ENCODE measurements around the gene VAT1. TPM values are rescaled to one million over a fixed set of nuclear protein-coding genes. Genes with fewer than 3 reads are reported as not detected.

Gene VAT1
- total RNA-seq, 1 donor from 2014 or later, result 267 TPM

- Histone ChIP-seq H3K27me3 (no peaks in the 10 kb centered on the region), H3K36me3 (no peaks in the 10 kb centered on the region), H3K9me3 (no peaks in the 10 kb centered on the region), H3K27ac (no peak overlapping the region), H3K4me1 (peaks cover 16% of the 10 kb centered on the region), H3K4me3 (no peak overlapping the region)
- intact Hi-C loops (cut with DNase I), result no loop called here
- no peak for TF ChIP-seq CTCF (IDR thresholded peaks at IDR 0.05)
- ATAC-seq, result no peak
- no peak for DNase-seq
These were observed 3.8 kb upstream of the VAT1 start for GRCh38 chr17:43025766-43026537.

GRCh38 chr17:43025290-43025657 is 3.1 kb upstream of the VAT1 start:
- intact Hi-C loops (cut with DNase I), result no loop called here
- DNase-seq (no peak), ATAC-seq (no peak)
- H3K27ac ChIP-seq, result no peak overlapping the region
- H3K4me1 ChIP-seq, result peaks cover 20% of the 10 kb centered on the region
- peak overlapping the region; percentile 63 for H3K4me3 ChIP-seq
- no peaks in the 10 kb centered on the region for H3K36me3 ChIP-seq
- no peaks in the 10 kb centered on the region for H3K27me3 ChIP-seq
- H3K9me3 ChIP-seq, result no peaks in the 10 kb centered on the region
- TF ChIP-seq CTCF (IDR thresholded peaks at IDR 0.05), result no peak

- TF ChIP-seq CTCF (IDR thresholded peaks at IDR 0.05), result peak; percentile 73
- peak within 1 kb of the TSS; percentile 63 for H3K4me3 ChIP-seq
- no peaks in the 10 kb centered on the region for H3K27me3 ChIP-seq
- H3K36me3 ChIP-seq, result no peaks in the 10 kb centered on the region
- intact Hi-C loops (cut with DNase I), result no loop called here
- ATAC-seq, result peak; percentile 78
- DNase-seq, result peak; percentile 91
- peaks cover 23% of the 10 kb centered on the region for H3K4me1 ChIP-seq
- H3K9me3 ChIP-seq, result no peaks in the 10 kb centered on the region
- H3K27ac ChIP-seq, result peak within 1 kb of the TSS; percentile 67
These were observed 2.5 kb upstream of the VAT1 start, which contains the start of gene RND2 for GRCh38 chr17:43024407-43025289. Gene RND2 (plus strand): TSS chr17:43025231. CDS start chr17:43025348, 117 bp downstream.

GRCh38 chr17:43020789-43021740 is 1.1 kb downstream of the VAT1 start:
- peaks cover 22% of the 10 kb centered on the region for H3K36me3 ChIP-seq
- peaks cover 41% of the 10 kb centered on the region for H3K4me1 ChIP-seq
- H3K27ac ChIP-seq, result peak overlapping the region; percentile 88
- intact Hi-C loops (cut with DNase I), result no loop called here
- H3K9me3 ChIP-seq, result no peaks in the 10 kb centered on the region
- peak; percentile 91 for DNase-seq
- peak overlapping the region; percentile 100 for H3K4me3 ChIP-seq
- peak; percentile 65 for ATAC-seq
- TF ChIP-seq CTCF (IDR thresholded peaks at IDR 0.05), result no peak
- H3K27me3 ChIP-seq, result no peaks in the 10 kb centered on the region

- Histone ChIP-seq H3K4me1 (peaks cover 46% of the 10 kb centered on the region), H3K27ac (peak overlapping the region; percentile 88), H3K36me3 (peaks cover 31% of the 10 kb centered on the region), H3K4me3 (peak overlapping the region; percentile 100), H3K9me3 (no peaks in the 10 kb centered on the region), H3K27me3 (no peaks in the 10 kb centered on the region)
- TF ChIP-seq CTCF (IDR thresholded peaks at IDR 0.05), result no peak
- intact Hi-C loops (cut with DNase I), result no loop called here
- DNase-seq, result no peak
- ATAC-seq, result peak; percentile 0
These were observed 2.1 kb downstream of the VAT1 start for GRCh38 chr17:43020030-43020621.

Measured in upper lobe of right lung (tissue), 1 donor.